Ectodermal cell (in vitro differentiated cells): ENCODE data around the gene ADCY2.

ENCODE experiments used
- H3K27ac ChIP-seq: 2 replicates; pipeline ENCODE4 v1.7.0; 2013; ENCODE audit warnings: mild to moderate bottlenecking, low read depth, low read length; ENCODE audit not compliant: insufficient read depth, poor library complexity, severe bottlenecking
- H3K27me3 ChIP-seq: 2 replicates; pipeline ENCODE4 v1.7.0; 2013; ENCODE audit warnings: mild to moderate bottlenecking, low read length; ENCODE audit not compliant: insufficient read depth, control insufficient read depth, poor library complexity, severe bottlenecking
- H3K36me3 ChIP-seq: one replicate; pipeline ENCODE4 v1.7.0; 2013; ENCODE audit warnings: low read length; ENCODE audit not compliant: control insufficient read depth, insufficient read depth
- H3K4me1 ChIP-seq: one replicate; pipeline ENCODE4 v1.7.0; 2013; ENCODE audit warnings: low read length; ENCODE audit not compliant: control insufficient read depth, insufficient read depth
- H3K4me3 ChIP-seq: 2 replicates; pipeline ENCODE4 v1.7.0; 2013; ENCODE audit warnings: low read depth, low read length, control low read depth; ENCODE audit not compliant: insufficient read depth
- H3K9me3 ChIP-seq: 2 replicates; pipeline ENCODE4 v1.7.0; 2013; ENCODE audit warnings: mild to moderate bottlenecking, low read length, moderate library complexity; ENCODE audit not compliant: control insufficient read depth
- WGBS, 2 experiments: methylation state at CpG; one replicate each; pipeline ENCODE4 v1.1.7; 2013; ENCODE audit warnings: missing lambda C conversion rate in 2 of 2; 5-methylcytosine and 5-hydroxymethylcytosine counted together

The ADCY2 gene

DNA sequence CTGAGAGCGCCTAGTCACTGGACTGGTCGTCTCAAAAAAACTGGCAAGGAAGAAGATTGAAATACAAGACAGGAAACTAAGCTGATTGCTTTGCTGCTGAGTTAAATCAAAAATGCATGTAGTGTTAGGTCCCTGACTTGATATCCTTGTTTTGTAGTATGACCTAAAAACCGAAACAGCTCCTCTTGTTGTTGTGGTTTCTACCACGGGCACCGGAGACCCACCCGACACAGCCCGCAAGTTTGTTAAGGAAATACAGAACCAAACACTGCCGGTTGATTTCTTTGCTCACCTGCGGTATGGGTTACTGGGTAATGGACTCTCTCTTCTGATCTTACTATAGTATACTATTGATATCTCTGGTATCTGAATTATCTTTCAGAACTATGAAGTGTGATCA is 477.3 kb downstream of the ADCY2 start:
- Histone ChIP-seq H3K9me3 (no peaks in the 10 kb centered on the region), H3K27ac (no peak overlapping the region), H3K4me3 (no peak overlapping the region), H3K27me3 (no peaks in the 10 kb centered on the region), H3K4me1 (peaks cover 3% of the 10 kb centered on the region), H3K36me3 (peaks cover 4% of the 10 kb centered on the region)
- 98% methylated on average over 7 to 9 of the region's 9 CpGs for WGBS, 2 experiments

DNA sequence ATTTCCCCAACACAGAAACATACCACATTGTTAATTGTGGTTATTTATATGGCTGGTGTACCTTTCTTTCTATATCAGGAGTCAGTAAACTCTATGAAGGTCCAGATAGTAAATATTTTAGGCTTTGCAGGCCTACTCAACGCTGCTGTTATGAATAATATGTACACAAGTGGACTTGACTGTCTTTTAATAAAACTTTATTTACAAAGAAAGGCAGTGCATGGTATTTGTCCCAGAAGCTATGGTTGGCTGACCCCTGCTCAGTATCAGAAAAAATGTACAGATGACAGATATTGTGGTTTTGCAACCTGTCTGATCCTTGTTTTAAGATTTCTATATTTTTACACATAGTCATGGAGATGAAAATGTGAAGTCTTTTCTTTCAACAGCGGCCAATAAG is 478.7 kb downstream of the ADCY2 start:
- H3K4me1 ChIP-seq: peaks cover 3% of the 10 kb centered on the region
- H3K9me3 ChIP-seq: no peaks in the 10 kb centered on the region
- no peaks in the 10 kb centered on the region for H3K27me3 ChIP-seq
- peaks cover 10% of the 10 kb centered on the region for H3K36me3 ChIP-seq
- H3K4me3 ChIP-seq: no peak overlapping the region
- 89 to 100% methylated on average over 1 of the region's 2 CpGs for WGBS, 2 experiments
- H3K27ac ChIP-seq: no peak overlapping the region

DNA sequence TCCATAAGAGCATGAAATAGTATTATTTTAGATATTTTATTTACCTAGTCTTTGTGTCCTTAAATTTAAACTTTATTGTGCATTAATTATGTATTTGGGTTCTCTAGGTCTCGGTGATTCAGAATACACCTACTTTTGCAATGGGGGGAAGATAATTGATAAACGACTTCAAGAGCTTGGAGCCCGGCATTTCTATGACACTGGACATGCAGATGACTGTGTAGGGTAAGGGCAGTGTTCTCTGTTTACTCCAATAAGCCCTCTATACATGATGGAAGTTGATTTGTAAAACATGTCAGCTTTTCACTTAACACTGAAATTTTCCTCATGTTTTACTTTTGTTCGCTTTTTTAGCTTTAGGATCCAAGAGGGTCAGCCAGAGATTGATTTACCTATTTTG is 479.2 kb downstream of the ADCY2 start:
- Histone ChIP-seq H3K9me3 (no peaks in the 10 kb centered on the region), H3K36me3 (peaks cover 10% of the 10 kb centered on the region)
- 95 to 97% methylated on average over 4 of the region's 4 CpGs for WGBS, 2 experiments

DNA sequence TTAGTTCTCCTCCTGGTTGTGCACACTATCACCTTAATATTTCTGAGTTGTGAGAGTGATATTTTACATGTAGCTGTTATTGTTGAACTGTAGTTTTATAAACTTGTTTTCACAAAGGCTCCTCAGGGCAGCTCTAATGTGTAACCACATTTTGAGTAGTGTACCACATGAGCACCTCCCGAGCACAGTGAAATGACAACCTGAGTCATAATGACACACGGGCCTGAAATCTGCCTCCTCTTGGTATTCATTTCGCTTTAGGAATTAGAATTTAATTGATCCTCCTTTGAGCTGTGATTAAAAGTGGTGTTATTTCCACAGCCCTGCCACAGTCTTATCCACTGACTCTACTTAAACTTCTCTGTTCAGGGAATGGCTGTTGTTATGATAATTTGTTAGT is 480.9 kb downstream of the ADCY2 start:
- no peak overlapping the region for H3K4me3 ChIP-seq
- H3K27ac ChIP-seq: no peak overlapping the region
- H3K9me3 ChIP-seq: no peaks in the 10 kb centered on the region
- peaks cover 10% of the 10 kb centered on the region for H3K36me3 ChIP-seq
- H3K4me1 ChIP-seq: no peaks in the 10 kb centered on the region
- 93 to 97% methylated on average over 3 of the region's 3 CpGs for WGBS, 2 experiments
- H3K27me3 ChIP-seq: no peaks in the 10 kb centered on the region

More for the DNA sequence above, 479.2 kb downstream of the ADCY2 start:
- Histone ChIP-seq H3K4me1 (peaks cover 3% of the 10 kb centered on the region), H3K4me3 (no peak overlapping the region), H3K27ac (no peak overlapping the region), H3K27me3 (no peaks in the 10 kb centered on the region)

DNA sequence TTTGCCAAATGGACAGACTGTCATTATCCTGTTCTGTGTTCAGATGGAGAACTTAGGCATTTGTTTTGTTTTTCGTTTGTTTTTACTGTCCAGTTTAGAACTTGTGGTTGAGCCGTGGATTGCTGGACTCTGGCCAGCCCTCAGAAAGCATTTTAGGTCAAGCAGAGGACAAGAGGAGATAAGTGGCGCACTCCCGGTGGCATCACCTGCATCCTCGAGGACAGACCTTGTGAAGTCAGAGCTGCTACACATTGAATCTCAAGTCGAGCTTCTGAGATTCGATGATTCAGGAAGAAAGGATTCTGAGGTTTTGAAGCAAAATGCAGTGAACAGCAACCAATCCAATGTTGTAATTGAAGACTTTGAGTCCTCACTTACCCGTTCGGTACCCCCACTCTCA is 481.9 kb downstream of the ADCY2 start:
- Histone ChIP-seq H3K9me3 (no peaks in the 10 kb centered on the region), H3K4me1 (no peaks in the 10 kb centered on the region), H3K27ac (no peak overlapping the region), H3K27me3 (no peaks in the 10 kb centered on the region), H3K4me3 (no peak overlapping the region), H3K36me3 (peaks cover 10% of the 10 kb centered on the region)
- 86 to 90% methylated on average over 9 of the region's 9 CpGs for WGBS, 2 experiments

DNA sequence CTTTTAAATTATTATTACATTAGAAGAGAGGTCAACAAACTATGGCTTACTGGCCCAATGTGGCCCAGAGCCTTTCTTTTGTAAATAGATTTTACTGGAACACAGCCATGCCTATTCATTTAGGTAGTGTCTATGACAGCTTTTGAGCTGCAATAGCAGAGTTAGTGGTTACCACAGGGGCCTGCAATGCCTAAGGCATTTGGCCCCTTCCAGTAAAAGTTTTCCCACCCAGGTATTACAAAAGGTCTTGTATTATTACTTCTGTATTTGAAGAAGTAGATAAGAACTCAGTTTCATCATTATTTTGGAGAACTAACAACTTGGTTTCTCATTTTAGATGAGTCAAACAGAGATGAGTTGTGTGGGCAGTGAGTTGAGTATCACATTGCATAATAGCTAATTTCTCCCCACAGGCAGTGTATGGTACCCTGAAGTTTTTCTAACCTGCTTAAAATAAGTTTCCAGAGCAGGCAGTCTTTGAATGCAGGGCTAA is 482.5 kb downstream of the ADCY2 start:
- Histone ChIP-seq H3K36me3 (peaks cover 14% of the 10 kb centered on the region), H3K27ac (no peak overlapping the region), H3K27me3 (no peaks in the 10 kb centered on the region)

More for the DNA sequence above, 482.5 kb downstream of the ADCY2 start:
- Histone ChIP-seq H3K4me3 (no peak overlapping the region), H3K9me3 (no peaks in the 10 kb centered on the region), H3K4me1 (no peaks in the 10 kb centered on the region)
